SIG-M5 (cell line): ENCODE results near the gene PAFAH1B2.

ENCODE experiments used
- DNase-seq: peaks from one replicate; lab custom pipeline; 2025; lab: John Stamatoyannopoulos, UW

The PAFAH1B2 gene

DNA sequence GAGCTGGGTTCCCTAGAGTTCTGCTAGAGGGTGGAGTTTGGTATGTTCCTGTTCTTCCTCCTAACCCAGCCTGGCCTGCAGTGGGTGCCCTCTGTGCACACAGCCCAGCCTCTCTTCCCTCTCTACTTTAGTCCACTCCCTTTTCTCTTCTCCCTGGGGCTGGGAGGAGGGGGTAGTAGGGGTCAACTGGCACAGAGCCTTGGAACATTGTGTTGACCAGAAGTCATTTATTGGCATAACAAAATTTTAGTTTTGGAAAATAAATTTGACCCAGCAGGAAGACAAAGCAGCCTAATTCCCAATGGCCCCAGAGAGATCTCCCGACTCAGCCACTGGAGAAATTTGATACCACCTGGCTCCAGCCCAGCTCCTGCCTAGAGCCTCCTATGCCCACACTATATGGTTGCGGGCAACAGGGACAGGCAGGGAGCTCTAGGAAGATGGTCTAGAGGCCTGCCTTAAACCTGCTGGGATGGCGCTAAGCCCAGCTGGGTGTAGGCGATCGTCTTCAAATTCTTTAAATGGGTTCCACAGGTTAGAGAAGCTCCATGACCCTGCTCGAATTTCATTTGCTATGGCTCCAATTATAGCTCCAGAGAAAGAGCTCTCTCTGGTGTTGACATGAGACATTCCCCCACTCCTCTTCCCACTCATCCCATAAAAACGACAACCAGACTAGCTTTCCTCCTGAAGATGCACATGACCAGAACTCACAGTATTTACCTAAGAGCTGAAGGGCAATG lies 77.9 kb downstream of the PAFAH1B2 start:
- no peak for DNase-seq

DNA sequence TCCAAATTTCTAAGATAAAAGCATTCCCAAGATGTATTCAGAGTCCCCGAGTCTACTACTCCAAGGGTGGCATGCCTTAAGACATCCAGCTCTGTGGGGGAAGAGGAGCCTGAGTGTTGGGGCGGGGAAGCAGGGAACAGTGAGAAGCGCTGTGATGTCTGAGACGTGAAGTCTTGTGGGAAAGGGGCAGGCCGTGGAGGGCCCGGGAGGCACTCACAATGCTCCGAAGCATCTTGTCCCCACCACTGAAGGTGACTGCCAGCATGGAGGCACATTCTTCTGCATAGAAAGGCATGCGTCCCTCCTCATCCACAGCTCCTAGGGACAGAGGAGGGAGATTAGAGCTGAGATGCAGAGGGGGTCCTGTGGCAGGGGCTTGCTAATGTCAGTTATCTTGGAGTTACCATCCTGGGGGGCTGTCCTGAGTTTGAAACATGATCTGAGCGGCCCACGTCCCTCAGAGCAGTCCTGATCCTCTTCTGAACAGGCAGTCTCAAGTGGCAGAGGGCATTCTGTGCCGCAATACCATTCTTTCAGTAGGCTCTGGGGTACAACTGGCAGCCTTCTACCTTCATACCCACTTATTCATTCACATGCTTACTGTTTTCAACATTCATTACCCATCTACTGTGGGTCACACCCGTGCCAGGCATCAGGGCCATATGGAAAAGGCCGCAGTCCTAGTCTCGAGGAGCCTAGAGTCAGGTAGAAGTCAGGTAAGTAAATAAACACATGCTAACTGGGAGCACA lies 79.1 kb downstream of the PAFAH1B2 start:
- no peak for DNase-seq

DNA sequence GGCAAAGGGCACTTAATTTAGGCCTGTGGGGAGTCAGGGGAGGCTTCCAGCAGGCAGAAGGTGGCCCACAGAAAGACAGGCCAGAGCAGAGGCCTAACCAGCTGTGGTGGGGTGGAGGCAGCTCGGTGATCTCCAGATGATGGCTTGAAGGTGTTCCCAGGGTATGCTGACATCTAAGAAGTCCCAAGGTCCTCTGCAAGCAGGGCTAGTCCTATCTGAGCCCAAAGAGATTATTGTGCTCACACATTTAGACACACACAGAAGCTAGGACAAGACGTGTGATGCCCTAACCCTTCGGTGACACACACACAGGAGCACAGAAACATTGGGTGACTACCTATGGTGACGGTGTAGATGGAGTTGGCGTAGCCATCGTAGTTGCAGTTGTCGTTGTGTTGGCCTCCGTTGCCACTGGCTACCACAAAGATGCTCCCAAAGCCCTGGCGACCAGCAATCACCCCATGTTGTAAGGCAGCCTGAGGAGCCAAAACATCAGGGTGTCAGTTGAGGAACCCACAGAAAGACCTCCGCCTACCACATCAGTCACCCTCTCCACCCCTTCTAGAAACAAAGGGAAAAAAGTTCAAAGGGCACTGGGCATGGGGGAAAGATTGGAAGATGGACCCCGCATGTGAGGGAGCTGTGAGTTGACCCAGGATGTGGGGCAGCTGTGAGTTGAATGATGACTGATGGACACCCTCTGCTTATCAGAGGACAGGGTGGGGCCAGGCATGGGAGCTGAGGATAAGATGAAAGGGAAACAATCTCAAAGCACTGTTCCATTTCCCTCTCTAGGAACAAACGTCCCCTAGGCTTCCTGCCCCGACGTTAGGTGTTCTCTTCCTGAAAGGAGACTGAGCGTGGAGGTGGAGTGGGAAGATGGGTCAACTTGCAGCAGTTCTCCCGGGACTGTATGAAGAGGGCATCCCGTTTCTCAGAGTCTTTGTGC lies 79.9 kb downstream of the PAFAH1B2 start:
- no peak for DNase-seq

DNA sequence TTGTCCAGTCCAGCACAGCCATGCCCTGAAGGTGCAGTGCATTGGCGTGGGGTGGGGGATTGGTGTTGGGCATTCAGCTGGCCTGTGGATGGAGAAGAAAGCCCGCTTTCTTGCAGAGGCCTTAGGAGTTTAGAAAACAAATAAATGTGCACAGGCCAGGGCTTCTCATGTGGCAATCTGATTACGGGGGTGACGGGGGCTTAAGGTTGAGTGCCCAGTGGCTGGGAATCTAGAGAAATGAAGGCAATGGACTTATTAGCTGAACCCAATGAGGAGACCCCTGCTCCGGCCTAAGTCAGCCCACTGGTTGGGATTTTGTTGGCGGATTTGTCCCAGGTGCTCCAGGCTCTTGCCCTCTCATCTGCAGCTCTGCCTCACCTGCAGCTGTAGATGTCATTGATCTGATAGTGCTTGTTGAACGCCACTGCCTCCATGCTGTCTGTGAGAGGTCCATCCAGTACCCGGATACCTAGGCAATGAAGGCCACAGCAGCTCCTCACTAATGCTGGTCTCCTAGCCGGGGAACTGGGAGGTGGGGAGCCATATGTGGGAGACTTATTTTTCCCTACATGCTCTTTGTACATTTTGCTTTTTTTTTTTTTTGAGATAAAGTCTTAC lies 81.6 kb downstream of the PAFAH1B2 start:
- no peak for DNase-seq
